ENCODE measurements around the gene UBL7.

DNA sequence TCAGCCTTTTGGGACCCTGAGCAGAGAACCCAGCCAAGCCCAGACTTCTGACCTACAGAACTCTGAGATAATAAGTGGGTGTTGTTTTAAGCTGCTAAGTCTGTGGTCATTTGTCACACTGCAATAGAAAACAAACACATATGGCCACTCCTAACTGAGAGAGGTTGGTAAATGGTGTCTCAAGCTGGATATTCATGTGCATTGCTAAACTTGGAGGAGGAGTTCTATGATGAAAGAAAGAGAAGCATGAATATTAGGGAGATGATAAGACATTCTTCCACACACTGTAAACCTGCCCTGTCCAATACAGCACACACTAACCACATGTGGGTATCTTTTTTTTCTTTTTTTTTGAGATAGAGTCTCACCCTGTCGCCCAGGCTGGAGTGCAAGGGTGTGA, 27.8 kb upstream of the UBL7 start:
- TF ChIP-seq, protein P1, sequence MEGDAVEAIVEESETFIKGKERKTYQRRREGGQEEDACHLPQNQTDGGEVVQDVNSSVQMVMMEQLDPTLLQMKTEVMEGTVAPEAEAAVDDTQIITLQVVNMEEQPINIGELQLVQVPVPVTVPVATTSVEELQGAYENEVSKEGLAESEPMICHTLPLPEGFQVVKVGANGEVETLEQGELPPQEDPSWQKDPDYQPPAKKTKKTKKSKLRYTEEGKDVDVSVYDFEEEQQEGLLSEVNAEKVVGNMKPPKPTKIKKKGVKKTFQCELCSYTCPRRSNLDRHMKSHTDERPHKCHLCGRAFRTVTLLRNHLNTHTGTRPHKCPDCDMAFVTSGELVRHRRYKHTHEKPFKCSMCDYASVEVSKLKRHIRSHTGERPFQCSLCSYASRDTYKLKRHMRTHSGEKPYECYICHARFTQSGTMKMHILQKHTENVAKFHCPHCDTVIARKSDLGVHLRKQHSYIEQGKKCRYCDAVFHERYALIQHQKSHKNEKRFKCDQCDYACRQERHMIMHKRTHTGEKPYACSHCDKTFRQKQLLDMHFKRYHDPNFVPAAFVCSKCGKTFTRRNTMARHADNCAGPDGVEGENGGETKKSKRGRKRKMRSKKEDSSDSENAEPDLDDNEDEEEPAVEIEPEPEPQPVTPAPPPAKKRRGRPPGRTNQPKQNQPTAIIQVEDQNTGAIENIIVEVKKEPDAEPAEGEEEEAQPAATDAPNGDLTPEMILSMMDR (IDR thresholded peaks at IDR 0.05), result no peak
- no peak for TF ChIP-seq POLR2A (IDR thresholded peaks at IDR 0.05)

Data from testis (tissue), 2 donors.